HG03520 (cell line): ENCODE data around the gene GPR35.

Experiments used
- ATAC-seq: cut with Tn5 transposase; IDR thresholded peaks from one replicate; pipeline ENCODE4 v1.9.1; 2021; ENCODE audit warnings: mild to moderate bottlenecking, moderate library complexity; ENCODE audit not compliant: unreplicated experiment

The GPR35 gene

DNA sequence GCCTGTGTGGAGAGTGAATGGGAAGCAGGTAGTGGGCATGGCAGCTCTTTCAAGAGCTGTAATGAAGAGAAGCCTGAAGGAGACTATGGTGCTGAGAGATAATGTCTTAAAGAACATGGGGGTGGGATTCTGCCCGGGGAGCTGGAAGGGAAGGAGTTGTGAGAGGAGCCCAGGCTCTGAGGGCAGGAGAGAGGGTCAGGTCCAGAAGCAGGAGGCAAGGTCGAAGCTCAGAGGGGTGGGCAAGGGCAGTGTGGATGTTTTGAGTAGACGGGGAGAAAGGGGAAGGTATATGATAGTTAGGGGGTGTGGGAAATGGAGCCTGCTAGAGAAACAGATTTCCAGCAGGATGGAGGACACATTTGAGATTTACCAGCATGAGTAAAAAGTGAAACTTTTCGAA is 36.6 kb upstream of the GPR35 start:
- no peak for ATAC-seq

DNA sequence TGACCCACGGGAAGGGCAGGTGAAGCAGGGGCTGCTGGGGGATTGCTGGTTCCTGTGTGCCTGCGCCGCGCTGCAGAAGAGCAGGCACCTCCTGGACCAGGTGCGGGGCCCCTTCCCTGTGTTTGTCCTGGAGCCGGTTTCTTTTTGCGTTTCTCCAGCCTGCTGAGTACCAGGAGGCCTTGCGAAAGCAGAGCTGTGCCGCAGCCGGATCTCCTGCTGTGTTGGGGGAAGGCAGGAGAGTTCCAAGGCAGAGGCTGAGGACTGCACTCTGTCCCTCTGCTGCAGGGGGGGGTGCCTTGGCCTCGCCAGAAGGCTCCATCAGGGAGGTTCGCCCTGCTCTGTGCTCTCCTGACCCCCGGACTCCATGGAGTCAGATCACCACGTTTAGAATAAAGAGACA is 35.9 kb upstream of the GPR35 start:
- ATAC-seq = no peak

DNA sequence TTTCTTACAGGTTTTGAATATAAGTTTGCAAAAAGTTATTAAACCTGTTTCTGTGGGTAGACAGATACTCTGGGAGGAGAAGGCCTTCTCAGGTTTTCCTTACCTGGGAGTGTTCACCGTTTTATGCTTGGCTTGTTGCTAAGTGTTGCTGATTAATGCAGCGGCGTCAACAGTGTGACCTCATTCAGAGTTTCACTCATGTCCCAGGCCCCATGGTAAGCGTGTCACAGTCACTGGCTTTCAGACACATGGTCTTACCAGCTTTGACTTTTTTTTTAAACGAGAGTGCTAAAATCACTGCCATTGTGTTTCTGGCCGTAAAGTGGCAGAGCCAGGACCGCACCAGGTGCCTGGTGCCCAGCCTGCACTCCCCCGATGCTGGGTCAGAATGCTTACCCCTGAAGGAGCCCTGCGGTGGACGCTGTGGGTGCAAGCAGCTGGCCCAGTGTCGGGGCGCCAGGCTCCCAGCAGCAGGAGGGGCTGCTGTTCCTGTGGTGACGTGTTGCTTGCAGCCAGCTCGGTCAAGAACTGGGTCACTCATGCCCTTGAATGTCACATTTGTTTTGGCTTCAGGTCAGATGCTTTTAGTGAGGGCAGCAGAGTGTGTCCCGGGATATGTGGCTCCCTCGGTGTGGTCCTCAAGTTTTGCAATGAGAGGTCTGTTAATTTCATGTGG is 35.3 kb upstream of the GPR35 start:
- no peak for ATAC-seq

DNA sequence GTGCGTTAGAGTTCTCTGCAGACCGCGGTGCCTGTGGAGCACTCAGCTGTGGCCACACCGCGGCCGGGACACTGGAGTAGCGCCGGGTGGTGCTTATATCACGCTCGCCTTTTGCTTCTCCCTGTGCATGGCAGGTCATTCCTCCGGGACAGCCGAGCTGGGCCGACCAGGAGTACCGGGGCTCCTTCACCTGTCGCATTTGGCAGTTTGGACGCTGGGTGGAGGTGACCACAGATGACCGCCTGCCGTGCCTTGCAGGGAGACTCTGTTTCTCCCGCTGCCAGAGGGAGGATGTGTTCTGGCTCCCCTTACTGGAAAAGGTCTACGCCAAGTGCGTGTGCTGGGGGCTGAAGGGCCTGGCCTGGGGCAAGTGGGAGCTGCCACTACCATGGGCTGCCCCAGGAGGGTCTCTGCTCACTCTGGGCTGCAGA is 34.6 kb upstream of the GPR35 start:
- no peak for ATAC-seq

DNA sequence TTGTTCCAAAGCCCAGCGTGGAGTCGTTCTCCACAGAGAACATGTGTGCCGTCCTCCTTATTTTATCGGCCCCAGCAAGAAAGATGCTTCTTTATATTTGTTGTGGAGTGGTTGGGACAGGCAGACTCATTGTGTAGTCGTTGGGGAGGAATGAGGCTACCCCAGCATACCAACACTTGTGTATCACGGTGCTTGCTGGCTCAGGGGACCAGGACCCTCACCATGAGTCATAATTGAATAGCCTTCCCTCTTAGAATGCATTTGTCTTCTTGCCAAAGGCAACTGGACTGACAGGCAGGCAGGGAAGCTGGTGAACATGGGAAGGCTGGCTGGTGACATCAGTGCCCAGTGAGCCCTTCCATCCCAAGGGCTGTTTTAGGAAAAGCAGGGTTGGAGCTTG is 34.1 kb upstream of the GPR35 start:
- ATAC-seq = no peak

DNA sequence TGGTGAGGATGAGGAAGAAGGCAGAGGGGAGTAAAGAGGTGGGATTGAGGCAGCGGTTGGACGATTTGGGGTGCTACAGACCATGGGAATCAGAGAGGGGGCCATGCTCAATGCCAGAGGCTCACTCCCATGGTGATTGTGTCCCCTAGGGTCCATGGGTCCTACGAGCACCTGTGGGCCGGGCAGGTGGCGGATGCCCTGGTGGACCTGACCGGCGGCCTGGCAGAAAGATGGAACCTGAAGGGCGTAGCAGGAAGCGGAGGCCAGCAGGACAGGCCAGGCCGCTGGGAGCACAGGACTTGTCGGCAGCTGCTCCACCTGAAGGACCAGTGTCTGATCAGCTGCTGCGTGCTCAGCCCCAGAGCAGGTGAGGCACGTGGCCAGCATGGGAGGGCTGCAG is 33.5 kb upstream of the GPR35 start:
- ATAC-seq = no peak

DNA sequence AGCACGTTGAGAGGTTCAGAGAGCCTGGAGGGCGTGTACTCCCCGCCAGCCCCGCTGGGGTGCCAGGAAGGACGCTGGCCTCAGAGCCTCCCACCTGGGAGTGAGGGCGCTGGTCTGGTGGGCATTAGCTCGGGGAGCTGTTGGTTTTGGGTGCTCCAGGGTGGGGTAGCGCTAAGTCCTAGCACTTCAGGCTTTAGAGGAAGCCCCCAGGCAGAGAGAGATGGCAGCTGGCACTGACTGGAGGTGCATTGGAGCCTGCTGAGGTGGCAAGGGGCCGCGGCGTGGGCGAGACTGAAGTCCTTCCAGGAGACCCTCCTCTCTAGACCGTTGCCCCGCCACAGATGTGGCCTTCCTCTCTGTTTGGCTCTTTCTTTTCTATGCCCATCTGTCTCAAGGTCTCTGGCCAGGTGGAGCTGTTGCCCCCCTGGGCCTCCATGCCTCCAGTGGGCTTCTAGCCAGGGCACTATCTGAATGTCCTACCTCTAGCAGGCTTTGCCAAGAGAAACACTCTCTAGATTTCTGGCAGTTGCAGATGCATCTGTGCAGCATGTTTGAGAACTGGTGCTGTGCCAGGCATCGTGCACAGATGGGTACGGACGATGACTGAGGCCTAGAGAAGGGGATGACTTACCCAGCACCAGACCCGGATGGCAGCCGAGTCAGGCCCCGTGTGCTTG is 32.1 kb upstream of the GPR35 start:
- ATAC-seq = no peak

DNA sequence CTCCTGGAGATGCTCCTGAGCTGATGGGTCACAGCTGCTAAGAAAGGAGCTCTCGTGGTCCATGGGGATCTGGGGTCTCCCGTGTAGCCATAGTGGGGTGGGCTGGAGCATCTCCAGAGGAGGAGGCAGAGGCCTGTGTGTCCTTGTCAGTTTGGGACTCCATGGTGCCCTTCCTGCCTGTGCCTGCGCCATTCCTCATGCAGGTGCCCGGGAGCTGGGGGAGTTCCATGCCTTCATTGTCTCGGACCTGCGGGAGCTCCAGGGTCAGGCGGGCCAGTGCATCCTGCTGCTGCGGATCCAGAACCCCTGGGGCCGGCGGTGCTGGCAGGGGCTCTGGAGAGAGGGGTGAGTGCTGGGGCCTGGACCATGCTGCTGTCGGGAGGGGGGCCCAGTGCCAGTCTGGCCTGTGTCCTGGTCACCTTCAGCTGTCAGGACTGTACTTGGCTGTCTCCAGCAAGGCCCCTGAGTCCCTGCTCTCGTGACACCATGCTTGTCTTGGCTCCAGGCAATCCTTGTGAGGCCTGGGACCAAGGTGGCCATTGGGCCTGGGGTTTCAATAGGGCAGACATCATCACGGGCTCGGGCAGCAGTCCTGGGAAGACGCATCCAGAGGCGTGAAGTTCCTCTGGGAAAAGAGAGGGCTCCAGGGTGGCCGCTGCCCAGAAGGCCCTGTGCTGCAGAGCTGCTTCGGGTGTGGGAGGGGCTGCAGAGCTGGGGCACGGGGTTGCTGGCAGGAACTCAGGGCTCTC is 31.4 kb upstream of the GPR35 start:
- ATAC-seq = no peak

DNA sequence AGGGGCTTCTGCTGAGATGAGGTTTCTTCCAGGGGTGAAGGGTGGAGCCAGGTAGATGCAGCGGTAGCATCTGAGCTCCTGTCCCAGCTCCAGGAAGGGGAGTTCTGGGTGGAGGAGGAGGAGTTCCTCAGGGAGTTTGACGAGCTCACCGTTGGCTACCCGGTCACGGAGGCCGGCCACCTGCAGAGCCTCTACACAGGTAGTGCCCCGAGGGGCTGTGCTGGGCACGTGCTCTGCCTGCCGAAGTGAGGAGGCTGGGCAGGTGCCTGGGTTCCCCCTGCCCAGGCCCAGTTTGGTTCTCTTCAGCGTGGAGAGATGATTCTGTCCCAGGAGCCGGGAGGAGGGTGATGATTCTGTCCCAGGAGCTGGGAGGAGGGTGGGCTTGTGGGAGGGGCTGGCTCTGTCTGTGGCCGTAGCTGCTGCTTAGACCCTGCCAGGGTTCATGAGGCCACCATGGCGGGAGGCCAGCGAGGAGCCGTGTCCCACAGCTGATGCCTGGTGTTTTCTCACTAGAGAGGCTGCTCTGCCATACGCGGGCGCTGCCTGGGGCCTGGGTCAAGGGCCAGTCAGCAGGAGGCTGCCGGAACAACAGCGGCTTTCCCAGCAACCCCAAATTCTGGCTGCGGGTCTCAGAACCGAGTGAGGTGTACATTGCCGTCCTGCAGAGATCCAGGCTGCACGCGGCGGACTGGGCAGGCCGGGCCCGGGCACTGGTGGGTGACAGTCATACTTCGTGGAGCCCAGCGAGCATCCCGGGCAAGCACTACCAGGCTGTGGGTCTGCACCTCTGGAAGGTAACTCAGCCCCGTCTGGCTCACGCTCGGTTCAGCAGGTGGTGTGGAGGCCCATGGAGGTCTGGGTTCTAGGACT is 30.5 kb upstream of the GPR35 start:
- no peak for ATAC-seq

DNA sequence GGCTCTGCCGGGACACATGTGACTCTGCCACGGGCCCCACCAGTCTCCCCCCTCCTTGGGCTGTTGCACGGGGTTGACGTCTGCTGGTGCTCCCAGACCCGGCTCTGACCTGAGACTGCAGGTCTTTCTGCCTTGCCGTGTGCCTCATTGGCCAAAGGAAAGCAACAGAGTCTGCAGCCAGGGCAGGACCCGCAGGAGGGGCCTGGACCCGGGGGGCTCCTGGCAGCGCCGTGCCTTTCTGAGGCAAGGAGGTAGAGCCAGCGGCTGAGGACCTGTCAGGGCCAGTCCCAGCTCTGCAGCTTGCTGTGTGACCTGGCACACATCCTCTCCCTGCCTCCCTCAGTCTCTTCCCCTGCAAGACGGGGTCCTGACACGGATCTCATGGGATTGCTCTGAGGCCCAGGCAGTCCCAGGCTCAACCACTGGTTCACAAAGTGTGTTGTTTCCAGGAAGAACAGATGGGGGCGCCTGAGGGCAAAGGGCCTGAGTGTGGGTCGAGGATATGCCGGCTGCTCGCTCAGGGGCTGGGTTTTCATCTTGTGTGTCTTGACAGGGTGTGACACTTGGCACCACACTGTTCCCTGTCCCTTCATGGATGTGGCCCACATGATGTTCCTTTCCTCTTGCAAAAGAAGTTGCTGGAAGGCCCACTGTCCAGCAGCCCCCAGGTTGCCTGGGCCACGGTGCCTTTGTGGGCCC is 29.8 kb upstream of the GPR35 start:
- no peak for ATAC-seq

DNA sequence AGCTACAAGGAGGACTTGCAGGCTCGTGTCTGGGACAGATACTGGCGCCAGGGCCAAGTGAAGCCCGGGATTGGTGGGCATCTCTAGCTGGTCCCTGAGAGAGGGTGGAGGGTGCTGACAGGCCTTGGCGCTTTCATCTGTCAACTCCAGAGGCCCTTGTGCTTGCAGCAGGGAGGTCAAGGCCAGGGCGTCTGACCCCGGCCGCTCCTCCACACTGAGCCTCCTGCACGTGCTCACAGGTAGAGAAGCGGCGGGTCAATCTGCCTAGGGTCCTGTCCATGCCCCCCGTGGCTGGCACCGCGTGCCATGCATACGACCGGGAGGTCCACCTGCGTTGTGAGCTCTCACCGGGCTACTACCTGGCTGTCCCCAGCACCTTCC is 29.2 kb upstream of the GPR35 start:
- no peak for ATAC-seq

DNA sequence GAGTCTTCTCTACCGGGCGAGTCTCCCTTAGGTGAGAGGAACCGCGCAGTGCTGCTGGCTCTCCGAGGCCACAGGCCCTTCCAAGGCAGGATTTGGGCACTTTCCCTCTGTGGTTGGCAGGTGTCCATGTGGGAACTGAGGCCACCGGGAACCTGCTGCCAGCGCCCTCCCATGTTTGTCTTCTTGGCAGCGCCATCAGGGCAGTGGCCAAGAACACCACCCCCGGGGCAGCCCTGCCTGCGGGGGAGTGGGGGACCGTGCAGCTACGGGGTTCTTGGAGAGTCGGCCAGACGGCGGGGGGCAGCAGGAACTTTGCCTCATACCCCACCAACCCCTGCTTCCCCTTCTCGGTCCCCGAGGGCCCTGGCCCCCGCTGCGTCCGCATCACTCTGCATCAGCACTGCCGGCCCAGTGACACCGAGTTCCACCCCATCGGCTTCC is 28.8 kb upstream of the GPR35 start:
- ATAC-seq = no peak

DNA sequence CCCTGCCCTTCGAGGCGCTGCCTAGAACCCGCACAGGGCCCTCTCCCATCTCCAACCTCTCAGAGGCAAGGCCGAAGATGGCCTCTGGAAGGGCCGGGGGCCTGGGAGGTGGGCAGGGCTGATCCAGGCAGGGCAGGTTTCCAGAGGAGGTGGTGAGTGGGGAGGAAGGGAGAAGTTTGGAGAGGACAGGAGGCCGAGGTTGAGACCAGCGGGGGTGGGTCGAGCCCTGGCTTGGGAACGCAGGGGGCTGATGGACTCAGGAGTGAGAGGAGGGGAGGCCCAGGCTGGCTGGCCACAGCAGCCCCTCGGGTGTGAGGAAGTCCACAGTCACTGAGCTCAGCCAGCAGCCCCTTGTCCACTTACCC is 28.2 kb upstream of the GPR35 start:
- no peak for ATAC-seq

DNA sequence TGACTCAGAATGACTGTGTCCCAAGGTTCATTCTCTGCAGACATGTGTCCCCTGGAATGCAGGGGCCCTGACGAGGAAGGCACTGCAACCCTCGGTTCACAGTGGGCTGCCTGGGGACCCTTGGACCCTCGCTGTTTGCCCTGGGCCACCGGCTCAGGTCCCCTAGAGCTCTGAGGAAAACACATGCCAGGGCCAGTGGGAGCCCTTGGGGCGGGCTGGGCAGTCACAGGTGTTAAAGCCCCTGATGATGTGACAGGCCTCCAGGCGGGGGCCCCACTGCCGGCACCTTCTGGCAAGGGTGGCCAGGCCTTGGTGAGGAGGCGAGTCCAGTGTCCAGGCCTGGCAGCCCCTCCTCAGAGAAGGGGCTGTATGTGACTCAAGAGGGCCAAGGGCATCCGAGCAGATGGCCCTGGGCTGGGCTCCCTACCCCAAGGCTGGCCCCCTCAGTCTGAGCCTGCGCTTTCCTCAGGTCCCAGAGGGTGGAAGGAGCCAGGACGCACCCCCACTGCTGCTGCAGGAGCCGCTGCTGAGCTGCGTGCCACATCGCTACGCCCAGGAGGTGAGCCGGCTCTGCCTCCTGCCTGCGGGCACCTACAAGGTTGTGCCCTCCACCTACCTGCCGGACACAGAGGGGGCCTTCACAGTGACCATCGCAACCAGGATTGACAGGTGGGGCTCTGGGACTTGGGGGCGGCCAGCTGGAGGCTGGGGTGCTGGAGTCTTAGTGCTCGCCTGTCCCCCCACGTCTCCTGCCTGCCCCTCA is 27.7 kb upstream of the GPR35 start:
- ATAC-seq = no peak

DNA sequence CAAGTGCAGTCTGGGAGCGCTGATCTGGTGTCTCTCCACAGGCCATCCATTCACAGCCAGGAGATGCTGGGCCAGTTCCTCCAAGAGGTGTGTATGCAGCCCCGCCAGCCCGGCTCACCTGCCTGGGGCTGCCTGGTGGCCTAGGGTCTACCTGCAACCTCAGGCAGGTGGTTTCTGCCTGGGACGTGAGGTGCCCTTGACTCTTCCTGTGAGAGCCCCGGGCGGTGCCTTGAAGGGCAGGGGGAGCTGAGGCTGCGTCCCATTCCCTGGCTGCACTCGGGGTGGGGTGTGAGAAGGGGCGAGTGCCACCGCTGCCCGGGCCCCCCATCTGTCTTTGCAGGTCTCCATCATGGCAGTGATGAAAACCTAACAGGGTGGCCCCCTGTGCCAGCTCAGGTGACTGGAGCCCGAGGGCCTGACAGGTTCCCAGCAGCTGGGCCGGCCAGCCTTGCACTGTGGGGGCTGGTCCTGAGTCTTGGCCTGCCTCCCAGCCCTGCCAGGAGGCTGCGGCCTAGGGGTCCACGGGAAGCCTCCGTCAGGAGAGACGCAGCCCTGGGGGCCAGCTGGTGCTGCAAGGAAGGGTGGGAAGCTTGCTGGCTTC is 26.9 kb upstream of the GPR35 start:
- no peak for ATAC-seq

DNA sequence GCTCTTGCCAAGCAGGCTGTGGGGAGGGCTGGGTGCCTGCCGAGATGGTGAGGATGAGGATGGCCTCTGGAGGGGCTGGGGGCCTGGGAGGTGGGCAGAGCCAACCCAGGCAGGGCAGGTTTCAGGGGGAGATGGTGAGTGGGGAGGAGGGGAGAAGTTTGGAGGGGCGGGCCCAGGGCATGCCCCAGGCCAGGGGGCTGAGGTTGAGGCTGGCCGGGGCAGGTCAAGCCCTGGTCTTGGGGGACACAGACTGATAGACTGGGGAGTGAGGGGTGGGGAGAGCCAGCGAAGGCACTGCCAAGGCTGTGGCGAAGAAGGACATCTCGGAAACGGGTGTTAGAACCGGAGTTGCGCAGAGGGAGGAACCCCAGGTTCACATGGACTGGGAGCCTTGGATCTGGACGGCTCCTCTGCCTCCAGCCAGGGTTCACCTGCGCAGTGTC is 26.1 kb upstream of the GPR35 start:
- ATAC-seq = no peak

DNA sequence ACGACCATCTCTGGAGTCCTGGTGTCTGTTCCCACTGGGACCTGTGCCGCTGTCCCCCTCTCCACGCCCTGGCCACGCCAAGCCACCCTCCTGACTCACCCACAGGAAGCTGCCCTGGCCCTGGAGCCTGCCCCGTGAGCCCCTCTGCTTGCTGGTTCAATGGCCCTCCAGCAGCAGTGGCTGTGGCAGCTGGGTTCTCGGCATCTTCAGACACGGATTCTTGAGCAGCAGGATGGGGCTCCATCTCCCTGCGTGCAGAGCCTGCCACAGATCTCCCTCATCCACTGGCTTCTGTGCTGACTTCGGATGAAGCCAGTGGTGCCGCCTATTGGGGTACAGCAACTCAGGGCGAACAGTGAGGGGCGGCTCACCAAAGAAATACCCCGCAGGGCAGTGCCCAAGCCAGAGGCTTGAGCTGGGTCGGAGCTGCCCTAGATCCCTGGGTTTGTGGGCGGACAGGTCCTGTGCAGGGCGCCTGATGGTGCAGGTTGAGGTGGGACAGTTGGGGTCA is 24.8 kb upstream of the GPR35 start:
- no peak for ATAC-seq

DNA sequence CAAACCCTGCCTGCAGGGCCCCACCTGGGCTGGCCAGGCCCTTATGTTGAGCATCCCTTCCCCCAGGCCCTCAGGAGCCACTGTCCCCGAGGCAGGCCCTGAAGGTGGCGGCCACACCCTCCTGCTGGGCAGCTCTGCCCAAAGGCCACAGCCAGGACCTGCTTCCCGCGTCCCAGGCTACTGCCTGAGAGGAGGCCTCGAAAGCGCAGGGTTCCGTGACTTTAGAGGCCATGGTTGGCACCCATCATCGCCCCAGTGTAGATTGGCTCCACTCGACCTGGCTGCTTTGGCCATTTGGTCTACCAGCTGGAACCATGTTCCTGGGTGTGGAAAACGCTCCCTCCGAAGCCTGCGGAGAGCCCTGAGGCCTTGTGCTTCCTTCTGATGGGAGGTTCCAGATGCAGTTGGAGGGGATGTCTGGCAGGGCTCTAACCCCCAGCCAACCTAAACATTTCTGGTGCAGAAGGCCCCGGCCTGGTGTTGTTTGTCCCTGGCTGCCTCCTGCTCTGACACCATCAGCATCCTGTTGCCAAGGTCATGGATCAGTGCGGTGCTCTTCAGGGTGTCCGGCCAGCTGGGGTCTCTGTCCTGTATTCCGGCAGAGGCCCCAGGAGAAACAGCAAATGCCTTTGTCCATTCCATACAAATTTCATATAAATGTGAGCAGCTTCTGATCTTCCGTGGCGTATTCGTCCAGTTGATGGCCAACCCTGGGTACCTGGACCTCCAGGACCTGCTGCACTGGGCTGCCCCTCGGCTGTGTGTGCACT is 24.0 kb upstream of the GPR35 start:
- ATAC-seq = no peak

DNA sequence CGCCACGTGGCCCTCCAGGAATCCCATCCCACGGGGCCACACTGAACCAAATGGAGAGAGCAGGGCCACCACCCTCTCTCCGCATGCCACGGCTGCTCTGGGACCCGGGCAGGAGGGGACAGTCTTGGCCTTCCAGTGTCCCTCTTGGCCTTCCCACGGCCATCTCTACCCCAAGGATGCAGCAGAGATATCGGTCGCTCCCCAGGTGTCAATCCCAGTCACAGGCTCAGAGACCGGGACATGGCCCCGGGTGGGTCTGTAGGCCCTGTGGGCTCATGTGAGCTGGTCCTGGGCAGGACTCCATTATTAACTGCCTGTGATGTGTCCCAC is 23.5 kb upstream of the GPR35 start:
- no peak for ATAC-seq
